KBM-7 (cell line): ENCODE measurements around the gene CCDC127.
"Not testable (repeated sequence)": the region's sequence is repeated elsewhere in the genome, so short reads cannot be mapped to it uniquely, and the experiment has no call there.

Source experiments
- DNase-seq: peaks from one replicate; pipeline ENCODE4 v3.0.0-alpha.2; 2015
- in situ Hi-C: fragments of 300-500 bp; cut with MboI; formaldehyde crosslinking; loops from 2 replicates; pipeline ENCODE4 v1.14.3; 2020; ENCODE audit warnings: low sequenced_read_pairs, low pct_unique_long_range_greater_than_20kb, mixed read lengths

Gene CCDC127

GRCh38 chr5:217494-218456 lies at the start of gene CCDC127, which contains the start of gene SDHA:
Gene CCDC127 (minus strand): TSS chr5:218153. CDS start chr5:216849, 1,304 bp downstream.
Gene SDHA (plus strand): TSS chr5:218320. CDS start chr5:218356, 36 bp downstream.
- peak; percentile 93 for DNase-seq
- in situ Hi-C loops = not testable (repeated sequence)

GRCh38 chr5:267716-268115 lies 49.8 kb upstream of the CCDC127 start:
- in situ Hi-C loops = no loop called here
- DNase-seq = no peak

- in situ Hi-C loops, DNase-seq: not testable (repeated sequence)
Observed at GRCh38 chr5:266311-267026, 48.5 kb upstream of the CCDC127 start.

GRCh38 chr5:264338-264737 lies 46.4 kb upstream of the CCDC127 start:
- in situ Hi-C loops = no loop called here
- DNase-seq = no peak

GRCh38 chr5:263275-263974 lies 45.5 kb upstream of the CCDC127 start:
- in situ Hi-C loops, DNase-seq: not testable (repeated sequence)

GRCh38 chr5:257148-257547 lies 39.2 kb upstream of the CCDC127 start:
- DNase-seq = no peak
- in situ Hi-C loops = no loop called here

- DNase-seq, in situ Hi-C loops: not testable (repeated sequence)
Observed at GRCh38 chr5:256347-256746, 38.4 kb upstream of the CCDC127 start.

- DNase-seq, in situ Hi-C loops: not testable (repeated sequence)
Observed at GRCh38 chr5:255116-255515, 37.2 kb upstream of the CCDC127 start.

GRCh38 chr5:254322-254721 lies 36.4 kb upstream of the CCDC127 start:
- DNase-seq, in situ Hi-C loops: not testable (repeated sequence)

GRCh38 chr5:252546-252945 lies 34.6 kb upstream of the CCDC127 start:
- in situ Hi-C loops = no loop called here
- DNase-seq = no peak

GRCh38 chr5:251975-252374 lies 34.0 kb upstream of the CCDC127 start:
- DNase-seq, in situ Hi-C loops: not testable (repeated sequence)

GRCh38 chr5:251538-251937 lies 33.6 kb upstream of the CCDC127 start:
- in situ Hi-C loops, DNase-seq: not testable (repeated sequence)

GRCh38 chr5:251016-251415 lies 33.1 kb upstream of the CCDC127 start:
- in situ Hi-C loops, DNase-seq: not testable (repeated sequence)

GRCh38 chr5:250396-250795 lies 32.4 kb upstream of the CCDC127 start:
- in situ Hi-C loops = not testable (repeated sequence)

GRCh38 chr5:245717-246116 lies 27.8 kb upstream of the CCDC127 start:
- DNase-seq, in situ Hi-C loops: not testable (repeated sequence)

More at GRCh38 chr5:250396-250795, 32.4 kb upstream of the CCDC127 start:
- not testable (repeated sequence) for DNase-seq

GRCh38 chr5:243683-244367 lies 25.9 kb upstream of the CCDC127 start:
- in situ Hi-C loops, DNase-seq: not testable (repeated sequence)

GRCh38 chr5:241045-241669 lies 23.2 kb upstream of the CCDC127 start:
- DNase-seq, in situ Hi-C loops: not testable (repeated sequence)

- in situ Hi-C loops, DNase-seq: not testable (repeated sequence)
Observed at GRCh38 chr5:240550-240949, 22.6 kb upstream of the CCDC127 start.
